ENCODE results near the gene UGT2B7.
"Not testable (repeated sequence)": the region's sequence is repeated elsewhere in the genome, so short reads cannot be mapped to it uniquely, and the experiment has no call there.

UGT2B7 gene

DNA sequence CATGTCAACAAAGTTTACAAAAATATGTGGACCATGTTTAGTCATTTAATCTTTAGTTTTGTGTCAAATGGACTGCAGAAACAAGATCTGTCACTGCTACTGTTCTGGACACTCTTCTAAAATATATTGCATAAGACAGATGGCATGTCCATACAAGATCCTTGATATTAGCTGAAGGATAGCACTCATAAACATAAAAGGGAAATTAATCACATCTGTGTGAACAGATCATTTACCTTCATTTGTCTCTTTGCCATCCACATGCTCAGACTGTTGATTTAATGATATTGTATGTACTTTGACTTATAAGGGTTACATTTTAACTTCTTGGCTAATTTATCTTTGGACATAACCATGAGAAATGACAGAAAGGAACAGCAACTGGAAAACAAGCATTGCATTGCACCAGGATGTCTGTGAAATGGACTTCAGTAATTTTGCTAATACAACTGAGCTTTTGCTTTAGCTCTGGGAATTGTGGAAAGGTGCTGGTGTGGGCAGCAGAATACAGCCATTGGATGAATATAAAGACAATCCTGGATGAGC lies at the start of gene UGT2B7:
Gene UGT2B7 (plus strand): TSS at position 364 of the 546 bp plus-strand sequence. CDS start 47 bp downstream, at position 411.
- DNase-seq = no peak

DNA sequence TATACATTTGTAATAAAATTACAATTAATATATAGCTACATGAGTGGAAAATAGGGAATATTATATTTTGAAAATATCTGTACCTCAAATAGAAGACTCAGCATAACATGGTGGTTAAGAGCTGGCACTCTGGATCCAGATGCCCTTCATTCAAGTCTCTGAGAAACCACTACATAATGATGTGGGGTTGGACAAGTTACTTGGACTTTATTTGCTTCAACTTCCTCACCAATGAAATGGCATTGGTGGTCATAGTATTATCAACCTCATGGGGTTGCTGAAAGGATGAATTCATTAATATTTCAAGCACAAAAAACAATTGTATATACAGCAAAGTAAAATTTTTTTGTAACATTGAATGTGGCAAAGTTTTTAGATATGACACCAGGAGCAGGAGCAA lies 46.4 kb upstream of the UGT2B7 start:
- no peak for DNase-seq

- not testable (repeated sequence) for DNase-seq
Measured at GRCh38 chr4:69050853-69051575, 45.3 kb upstream of the UGT2B7 start.

GRCh38 chr4:69051576-69051943 lies 44.7 kb upstream of the UGT2B7 start:
- DNase-seq = no peak

- not testable (repeated sequence) for DNase-seq
Measured at GRCh38 chr4:69053309-69053885, 42.9 kb upstream of the UGT2B7 start.

GRCh38 chr4:69054033-69054432 lies 42.2 kb upstream of the UGT2B7 start:
- DNase-seq = not testable (repeated sequence)

DNA sequence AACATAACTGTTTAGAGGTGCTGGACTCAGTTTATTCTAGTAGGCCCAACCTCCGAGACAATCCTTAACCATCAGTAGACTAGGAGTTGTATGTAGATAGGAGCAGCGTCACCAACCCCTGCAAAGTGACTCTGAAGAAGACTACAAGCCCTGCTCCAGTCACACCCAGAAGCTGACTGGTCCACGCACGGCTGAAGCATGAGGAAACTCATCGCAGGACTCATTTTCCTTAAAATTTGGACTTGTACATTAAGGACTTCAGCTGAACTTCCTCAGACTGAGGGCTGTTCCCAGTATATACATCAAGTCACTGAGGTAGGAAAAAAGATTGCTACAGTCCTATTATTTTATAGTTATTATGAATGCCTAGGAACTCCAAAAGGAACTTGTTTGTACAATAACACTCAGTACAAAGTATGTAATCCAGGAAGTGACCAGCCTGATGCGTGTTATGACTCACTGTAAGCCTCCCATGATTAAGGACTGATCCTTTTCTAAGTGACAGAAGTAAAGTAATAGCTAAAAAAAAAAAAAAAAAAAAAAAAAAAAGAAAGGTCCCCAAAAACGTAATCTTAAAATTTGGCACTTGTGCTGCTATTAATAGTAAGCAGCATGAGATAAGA lies 41.6 kb upstream of the UGT2B7 start:
- DNase-seq = no peak

DNA sequence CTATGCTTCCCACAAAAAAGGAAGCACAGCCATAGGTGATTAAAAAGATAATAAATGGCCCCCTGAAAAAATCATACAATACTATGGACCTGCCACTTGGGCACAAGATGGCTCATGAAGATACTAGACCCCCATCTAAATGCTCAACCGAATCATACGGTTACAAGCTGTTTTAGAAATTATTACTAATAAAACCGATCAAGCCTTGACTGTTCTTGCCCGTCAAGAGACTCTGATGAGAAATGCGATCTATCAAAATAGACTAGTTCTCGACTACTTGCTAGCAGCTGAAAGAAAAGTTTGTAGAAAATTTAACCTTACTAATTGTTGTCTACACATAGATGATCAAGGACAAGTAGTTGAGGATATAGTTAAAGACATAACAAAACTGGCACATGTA lies 40.1 kb upstream of the UGT2B7 start:
- DNase-seq = no peak

DNA sequence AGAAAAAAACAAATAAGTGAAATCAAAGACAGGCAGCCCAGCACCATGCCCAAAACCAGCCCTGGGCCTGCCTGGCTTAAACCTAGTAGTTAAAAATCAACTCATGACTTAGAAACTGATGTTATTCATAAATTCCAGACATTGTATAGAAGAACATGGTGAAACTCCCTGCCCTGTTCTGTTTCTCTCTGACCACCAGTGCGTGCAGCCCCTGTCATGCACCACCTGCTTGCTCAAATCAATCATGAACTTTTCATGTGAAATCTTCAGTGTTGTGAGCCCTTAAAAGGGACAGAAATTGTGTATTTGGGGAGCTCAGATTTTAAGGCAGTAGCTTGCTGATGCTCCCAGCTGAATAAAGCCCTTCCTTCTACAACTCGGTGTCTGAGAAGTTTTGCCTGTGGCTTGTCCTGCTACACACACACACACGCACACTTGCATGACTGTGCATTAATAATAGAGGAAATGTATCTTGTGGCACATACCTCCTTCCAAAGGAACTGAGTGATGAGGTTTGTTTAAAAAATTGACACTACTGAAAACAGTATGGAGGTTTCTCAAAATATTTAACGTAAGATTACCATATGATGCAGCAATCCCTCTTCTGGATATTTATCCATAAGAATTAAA lies 39.2 kb upstream of the UGT2B7 start:
- no peak for DNase-seq

- no peak for DNase-seq
Measured at GRCh38 chr4:69057620-69058409, 38.5 kb upstream of the UGT2B7 start.

- no peak for DNase-seq
Measured at GRCh38 chr4:69058410-69059059, 37.7 kb upstream of the UGT2B7 start.

GRCh38 chr4:69060651-69061308 lies 35.5 kb upstream of the UGT2B7 start:
- no peak for DNase-seq

- no peak for DNase-seq
Measured at GRCh38 chr4:69064391-69064790, 31.9 kb upstream of the UGT2B7 start.

GRCh38 chr4:69066945-69067344 lies 29.3 kb upstream of the UGT2B7 start:
- DNase-seq = no peak

DNA sequence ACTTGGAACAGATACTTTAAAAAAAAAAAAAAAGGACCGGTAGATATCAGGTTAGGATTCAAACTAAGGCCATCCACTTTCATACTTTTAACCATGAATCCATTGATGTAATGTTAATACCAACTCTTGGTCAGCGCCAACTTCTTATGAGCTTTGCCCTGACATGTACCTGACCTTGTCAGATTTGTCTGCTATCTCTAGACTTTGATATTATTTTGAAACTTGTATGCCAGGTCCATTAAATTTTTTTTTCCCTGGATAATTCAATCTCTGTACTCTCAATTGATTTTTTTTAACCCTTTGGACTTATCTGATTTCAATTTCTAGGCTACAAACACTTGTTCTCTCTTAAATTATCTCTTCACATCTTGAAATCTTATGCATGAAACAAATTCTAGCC lies 27.2 kb upstream of the UGT2B7 start:
- DNase-seq = no peak

GRCh38 chr4:69070590-69070989 lies 25.7 kb upstream of the UGT2B7 start:
- no peak for DNase-seq

GRCh38 chr4:69071286-69071685 lies 25.0 kb upstream of the UGT2B7 start:
- DNase-seq = no peak

DNA sequence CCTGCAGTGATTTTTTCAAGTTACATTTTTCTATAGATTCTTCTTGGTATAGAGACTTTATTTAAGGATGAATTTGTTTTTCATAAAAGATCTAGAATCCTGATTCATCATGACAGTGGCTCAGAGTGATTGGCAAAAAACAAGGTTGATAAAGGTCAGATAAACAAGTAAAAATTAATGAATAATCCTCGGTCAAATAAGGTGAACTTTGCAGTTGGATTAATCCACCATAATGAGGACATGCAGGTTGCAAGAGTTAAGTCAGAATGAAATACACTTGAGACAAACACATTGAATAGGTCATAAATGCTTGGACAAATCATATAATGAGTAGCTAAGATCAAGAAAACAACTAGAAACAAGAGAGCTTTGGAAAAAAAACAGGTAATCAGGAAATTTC lies 22.9 kb upstream of the UGT2B7 start:
- DNase-seq = no peak

DNA sequence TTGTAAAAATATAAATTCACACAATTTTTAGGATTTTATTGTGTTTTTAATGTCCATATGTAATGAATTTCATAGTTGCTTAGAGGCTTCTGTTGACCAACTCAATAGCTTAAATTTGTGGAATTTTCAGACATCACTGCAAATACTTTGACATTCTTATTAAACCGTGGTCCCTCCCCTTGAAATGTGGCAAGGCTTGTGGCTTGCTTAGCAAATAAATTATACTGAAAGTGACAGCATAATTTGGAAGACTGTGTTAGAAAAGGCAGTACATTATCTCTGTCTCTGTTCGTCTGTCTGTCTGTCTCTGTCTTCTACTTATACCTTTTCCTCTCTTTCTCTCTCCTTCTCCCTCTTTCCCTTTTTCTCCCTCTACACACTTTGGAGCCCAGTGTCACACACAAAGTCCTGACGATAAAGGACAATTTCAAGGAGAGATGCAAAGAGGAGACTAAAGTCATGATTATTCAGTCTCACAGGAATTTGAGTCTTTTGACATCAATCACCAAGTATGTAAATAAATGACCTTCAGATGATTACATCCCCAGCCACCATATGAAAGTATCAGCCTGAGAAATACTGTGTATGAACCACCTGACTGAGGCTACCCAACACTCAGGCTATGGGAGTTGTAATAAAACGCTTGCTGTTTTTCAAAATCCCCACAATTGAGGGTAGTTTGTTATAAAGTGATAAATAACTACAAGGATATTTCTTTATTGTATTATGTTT lies 21.0 kb upstream of the UGT2B7 start:
- no peak for DNase-seq

DNA sequence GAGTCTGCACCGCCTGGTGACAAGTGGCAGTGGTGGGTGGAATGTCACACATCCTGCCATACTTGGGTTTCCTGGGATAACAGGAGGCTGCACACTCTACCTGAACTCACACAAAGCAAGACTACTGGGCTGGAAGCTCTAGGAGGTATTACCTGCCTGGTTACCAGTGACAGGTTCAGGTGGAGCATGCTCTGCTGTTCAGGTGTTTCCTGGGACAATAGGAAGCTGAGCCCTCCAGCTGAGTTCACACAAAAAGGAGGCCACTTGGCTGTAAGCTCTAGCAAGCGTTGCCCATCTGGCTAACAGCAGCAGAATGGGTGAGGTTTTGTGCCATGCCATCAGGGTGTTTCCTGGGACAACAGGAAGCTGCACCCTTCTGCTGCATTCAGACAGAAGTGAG lies 17.4 kb upstream of the UGT2B7 start:
- no peak for DNase-seq

GRCh38 chr4:69088473-69088872 lies 7.8 kb upstream of the UGT2B7 start:
- no peak for DNase-seq
